Mucosa of descending colon (tissue), 3 donors: ENCODE measurements around the gene UBE2G1. TPM values are rescaled to one million over a fixed set of nuclear protein-coding genes. Genes with fewer than 3 reads are reported as not detected.
"Not testable (repeated sequence)": the region's sequence is repeated elsewhere in the genome, so short reads cannot be mapped to it uniquely, and the experiment has no call there.

Experiments
- ATAC-seq: fragments of 200-7000 bp; cut with Tn5 transposase; one replicate; pipeline ENCODE4 v1.9.1; 2020; ENCODE audit warnings: mild to moderate bottlenecking, moderate library complexity
- DNase-seq, 3 donors: peaks; one replicate each; pipeline ENCODE4 v3.0.0-alpha.2; 2020
- H3K36me3 ChIP-seq: fragments of 200-600 bp; one replicate; pipeline ENCODE4 v1.8.0; 2021; ENCODE audit warnings: low read depth, mild to moderate bottlenecking
- H3K4me1 ChIP-seq: fragments of 200-600 bp; one replicate; pipeline ENCODE4 v1.8.0; 2021; ENCODE audit warnings: low read depth, mild to moderate bottlenecking
- H3K4me3 ChIP-seq: fragments of 200-600 bp; one replicate; pipeline ENCODE4 v1.8.0; 2021; ENCODE audit warnings: mild to moderate bottlenecking
- H3K9me3 ChIP-seq: fragments of 200-600 bp; one replicate; pipeline ENCODE4 v1.8.0; 2021; ENCODE audit warnings: mild to moderate bottlenecking
- intact Hi-C, 2 donors: fragments of 100-400 bp; cut with DNase I in 1 of 2; cut with micrococcal nuclease in 1 of 2; formaldehyde crosslinking; loops; one replicate each; pipeline versions ENCODE4 v1.11.0 to v1.11.1; 2022; cut with DNase I, micrococcal nuclease
- total RNA-seq, 3 donors: library from RNA; stranded (reverse); fragmentation: NEBNext Ultra II Directional in 2 of 3; extraction: Animal tissue kit (Norgen Biotek cat#: 25700) in 2 of 3; gene quantifications; one replicate each; pipeline versions ENCODE4 v1.2.1 to v1.2.4, GENCODE V29; 2021 to 2023
- TF ChIP-seq, protein P1 (sequence below): fragments of 200-600 bp; IDR thresholded peaks from one replicate; pipeline ENCODE4 v1.8.0; 2022; ENCODE audit warnings: antibody characterized with exemption, mild to moderate bottlenecking
- donor health status: DM: no; HTN: no; CAD: no; lungs with moderate emphysema.
- donor health status: DM: no; HTN: no; CAD: no.
- donor health status: DM: no; HTN: yes; CAD: no.

The UBE2G1 gene
- total RNA-seq, 3 donors from 2014 or later, result 51.9 to 103 (median 56.7) TPM

GRCh38 chr17:4261452-4261851 lies 105.0 kb downstream of the UBE2G1 start:
- ATAC-seq (no peak), DNase-seq (no peak)
- no peak overlapping the region for H3K4me3 ChIP-seq
- TF ChIP-seq, protein P1, sequence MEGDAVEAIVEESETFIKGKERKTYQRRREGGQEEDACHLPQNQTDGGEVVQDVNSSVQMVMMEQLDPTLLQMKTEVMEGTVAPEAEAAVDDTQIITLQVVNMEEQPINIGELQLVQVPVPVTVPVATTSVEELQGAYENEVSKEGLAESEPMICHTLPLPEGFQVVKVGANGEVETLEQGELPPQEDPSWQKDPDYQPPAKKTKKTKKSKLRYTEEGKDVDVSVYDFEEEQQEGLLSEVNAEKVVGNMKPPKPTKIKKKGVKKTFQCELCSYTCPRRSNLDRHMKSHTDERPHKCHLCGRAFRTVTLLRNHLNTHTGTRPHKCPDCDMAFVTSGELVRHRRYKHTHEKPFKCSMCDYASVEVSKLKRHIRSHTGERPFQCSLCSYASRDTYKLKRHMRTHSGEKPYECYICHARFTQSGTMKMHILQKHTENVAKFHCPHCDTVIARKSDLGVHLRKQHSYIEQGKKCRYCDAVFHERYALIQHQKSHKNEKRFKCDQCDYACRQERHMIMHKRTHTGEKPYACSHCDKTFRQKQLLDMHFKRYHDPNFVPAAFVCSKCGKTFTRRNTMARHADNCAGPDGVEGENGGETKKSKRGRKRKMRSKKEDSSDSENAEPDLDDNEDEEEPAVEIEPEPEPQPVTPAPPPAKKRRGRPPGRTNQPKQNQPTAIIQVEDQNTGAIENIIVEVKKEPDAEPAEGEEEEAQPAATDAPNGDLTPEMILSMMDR, result no peak
- H3K9me3 ChIP-seq, result peaks cover 3% of the 10 kb centered on the region
- H3K4me1 ChIP-seq, result peaks cover 17% of the 10 kb centered on the region
- no peaks in the 10 kb centered on the region for H3K36me3 ChIP-seq
- intact Hi-C loops, result no loop called here

GRCh38 chr17:4258867-4259266 lies 107.6 kb downstream of the UBE2G1 start:
- H3K9me3 ChIP-seq, result peaks cover 3% of the 10 kb centered on the region
- H3K4me1 ChIP-seq, result peaks cover 10% of the 10 kb centered on the region
- H3K36me3 ChIP-seq, result no peaks in the 10 kb centered on the region
- no peak overlapping the region for H3K4me3 ChIP-seq
- intact Hi-C loops, result no loop called here
- DNase-seq (no peak), ATAC-seq (no peak)
- TF ChIP-seq, protein P1, result no peak

DNA sequence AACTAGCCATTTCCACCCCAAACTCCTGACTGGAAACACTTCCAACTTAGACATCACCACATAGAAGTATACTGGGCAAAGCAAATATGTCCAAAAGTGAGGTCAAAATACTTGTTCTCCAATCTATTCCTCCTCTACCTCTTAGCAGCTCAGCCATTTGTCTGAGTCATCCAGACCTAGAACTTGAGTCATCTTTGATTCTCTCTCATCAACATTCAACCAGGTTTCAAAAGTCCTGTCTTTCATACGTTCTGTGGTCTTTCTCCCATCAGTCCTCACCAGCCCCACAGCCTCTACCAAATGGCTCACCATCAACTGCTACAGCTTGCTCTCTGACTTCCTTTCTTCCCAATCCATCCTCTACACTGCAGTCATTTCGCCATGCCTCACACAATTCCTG lies 109.5 kb downstream of the UBE2G1 start:
- Histone ChIP-seq H3K9me3 (peaks cover 3% of the 10 kb centered on the region), H3K4me1 (peaks cover under 1% of the 10 kb centered on the region), H3K4me3 (no peak overlapping the region), H3K36me3 (no peaks in the 10 kb centered on the region)
- DNase-seq, result no peak
- no peak for ATAC-seq
- intact Hi-C loops, result no loop called here
- TF ChIP-seq, protein P1, result no peak

DNA sequence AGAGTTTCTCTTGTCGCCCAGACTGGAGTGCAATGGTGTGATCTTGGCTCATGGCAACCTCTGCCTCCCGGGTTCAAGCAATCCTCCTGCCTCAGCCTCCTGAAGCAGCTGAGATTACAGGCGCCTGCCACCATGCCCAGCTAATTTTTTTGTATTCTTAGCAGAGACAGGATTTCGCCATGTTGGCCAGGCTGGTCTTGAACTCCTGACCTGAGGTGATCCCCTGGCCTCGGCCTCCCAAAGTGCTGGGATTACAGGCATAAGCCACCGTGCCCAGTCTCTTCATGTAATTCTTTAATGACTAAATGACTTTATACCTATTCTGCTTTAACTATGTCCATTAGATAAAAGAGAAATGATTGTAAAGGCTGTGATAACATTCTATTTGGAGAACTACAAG lies 111.2 kb downstream of the UBE2G1 start:
- DNase-seq, H3K4me1 ChIP-seq, intact Hi-C loops, H3K4me3 ChIP-seq, H3K36me3 ChIP-seq, H3K9me3 ChIP-seq, ATAC-seq: not testable (repeated sequence)

DNA sequence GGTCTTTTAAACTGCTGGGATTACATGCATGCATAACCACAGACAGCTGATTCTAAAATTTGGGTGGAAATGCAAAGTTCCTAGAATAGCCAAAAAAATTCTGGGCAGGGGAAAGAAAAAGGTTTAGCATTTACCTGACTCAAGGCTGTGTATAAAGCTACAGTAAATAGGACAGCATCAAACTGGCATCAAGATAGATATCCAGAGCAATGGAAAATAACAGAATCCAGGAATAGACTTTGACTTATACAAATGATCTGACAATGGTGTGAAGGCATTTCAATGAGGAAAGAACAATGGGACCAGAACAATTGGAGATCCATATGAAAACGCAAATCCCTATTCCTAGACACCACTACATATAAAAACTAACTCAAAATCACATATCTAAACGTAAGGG lies 115.6 kb downstream of the UBE2G1 start:
- H3K4me3 ChIP-seq, result no peak overlapping the region
- H3K4me1 ChIP-seq, result peaks cover 40% of the 10 kb centered on the region
- intact Hi-C loops, result no loop called here
- ATAC-seq, result no peak
- TF ChIP-seq, protein P1, result no peak
- H3K36me3 ChIP-seq, result no peaks in the 10 kb centered on the region
- no peaks in the 10 kb centered on the region for H3K9me3 ChIP-seq
- DNase-seq, result no peak

DNA sequence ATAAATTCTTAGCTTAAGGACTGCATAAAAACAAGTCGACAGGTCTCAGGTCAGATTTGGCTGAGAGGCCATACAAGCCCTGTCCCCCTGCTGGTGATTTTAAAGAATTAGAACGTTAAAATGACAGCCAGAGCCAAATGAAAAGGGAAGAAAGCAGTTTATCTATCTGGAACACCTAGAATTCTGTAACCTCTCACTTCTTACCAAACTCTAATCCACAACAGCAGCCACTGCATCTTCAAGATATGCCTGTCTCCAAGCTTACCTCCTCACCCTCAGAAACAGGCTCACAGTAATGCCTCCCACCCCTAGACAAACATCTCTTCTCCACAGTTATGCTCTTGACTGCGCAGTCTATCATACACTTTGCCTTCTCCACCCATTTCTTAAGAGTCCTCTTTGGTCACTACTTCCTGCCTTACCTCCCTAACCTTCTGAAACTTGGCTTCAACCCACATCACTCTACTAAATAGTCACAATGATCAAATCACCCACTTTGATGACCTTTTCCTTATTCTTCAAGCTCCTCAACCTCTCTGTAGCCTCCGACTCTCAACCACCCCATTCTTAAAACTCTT lies 116.9 kb downstream of the UBE2G1 start:
- TF ChIP-seq, protein P1, result no peak
- Histone ChIP-seq H3K36me3 (no peaks in the 10 kb centered on the region), H3K4me1 (peaks cover 40% of the 10 kb centered on the region), H3K4me3 (no peak overlapping the region), H3K9me3 (no peaks in the 10 kb centered on the region)
- intact Hi-C loops, result no loop called here
- ATAC-seq (no peak), DNase-seq (no peak)
